Body of pancreas (tissue), 4 donors: ENCODE results near the gene ZBTB5.

Experiments
- POLR2A ChIP-seq, 3 donors: fragments of 450-650 bp; IDR thresholded peaks; one replicate each; pipeline ENCODE4 v1.6.1; 2016; ENCODE audit warnings: antibody characterized with exemption in 3 of 3, mild to moderate bottlenecking in 2 of 3
- TF ChIP-seq, protein P1 (sequence below), 7 experiments: fragments of 450-650 bp in 4 of 7; fragments of 200-600 bp in 3 of 7; sonication (generic) in 3 of 7; IDR thresholded peaks; one replicate each; pipeline ENCODE4 v1.5.1; 2016 to 2019; ENCODE audit warnings: antibody characterized with exemption in 7 of 7

DNA sequence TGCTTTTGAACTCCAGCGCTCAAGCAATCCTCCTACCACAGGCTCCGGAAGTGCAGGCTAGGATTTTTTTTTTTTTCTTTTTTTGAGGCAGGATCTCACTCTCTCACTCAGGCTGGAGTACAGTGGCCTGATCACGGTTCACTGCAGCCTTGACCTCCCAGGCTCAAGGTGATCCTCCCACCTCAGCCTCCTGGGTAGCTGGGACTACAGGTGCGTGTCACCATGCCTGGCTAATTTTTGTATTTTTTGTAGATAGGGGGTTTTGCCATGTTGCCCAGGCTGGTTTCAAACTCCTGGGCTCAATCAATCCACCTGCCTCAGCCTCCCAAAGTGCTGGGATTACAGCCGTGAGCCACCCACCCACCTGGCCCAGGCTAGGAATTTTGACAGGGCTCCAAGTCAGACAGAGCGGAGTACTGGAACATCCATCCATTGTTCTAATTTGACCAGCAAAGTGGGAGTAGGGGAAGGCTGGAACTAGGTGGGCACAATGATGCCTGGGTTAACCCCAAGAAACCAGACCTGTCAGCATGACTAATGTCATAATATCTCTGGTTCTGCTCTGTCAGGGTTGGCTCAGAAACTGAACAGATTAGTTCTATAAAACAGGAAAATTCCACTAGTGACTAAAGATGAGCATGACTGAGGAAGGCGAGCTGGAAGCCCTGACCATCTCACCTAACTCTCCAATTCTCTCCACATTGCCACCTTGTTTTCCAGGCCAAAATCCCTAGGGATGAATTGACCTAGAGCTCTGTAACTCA, 9.2 kb downstream of the ZBTB5 start:
- no peak for TF ChIP-seq POLR2A (IDR thresholded peaks at IDR 0.05)
- TF ChIP-seq, protein P1, sequence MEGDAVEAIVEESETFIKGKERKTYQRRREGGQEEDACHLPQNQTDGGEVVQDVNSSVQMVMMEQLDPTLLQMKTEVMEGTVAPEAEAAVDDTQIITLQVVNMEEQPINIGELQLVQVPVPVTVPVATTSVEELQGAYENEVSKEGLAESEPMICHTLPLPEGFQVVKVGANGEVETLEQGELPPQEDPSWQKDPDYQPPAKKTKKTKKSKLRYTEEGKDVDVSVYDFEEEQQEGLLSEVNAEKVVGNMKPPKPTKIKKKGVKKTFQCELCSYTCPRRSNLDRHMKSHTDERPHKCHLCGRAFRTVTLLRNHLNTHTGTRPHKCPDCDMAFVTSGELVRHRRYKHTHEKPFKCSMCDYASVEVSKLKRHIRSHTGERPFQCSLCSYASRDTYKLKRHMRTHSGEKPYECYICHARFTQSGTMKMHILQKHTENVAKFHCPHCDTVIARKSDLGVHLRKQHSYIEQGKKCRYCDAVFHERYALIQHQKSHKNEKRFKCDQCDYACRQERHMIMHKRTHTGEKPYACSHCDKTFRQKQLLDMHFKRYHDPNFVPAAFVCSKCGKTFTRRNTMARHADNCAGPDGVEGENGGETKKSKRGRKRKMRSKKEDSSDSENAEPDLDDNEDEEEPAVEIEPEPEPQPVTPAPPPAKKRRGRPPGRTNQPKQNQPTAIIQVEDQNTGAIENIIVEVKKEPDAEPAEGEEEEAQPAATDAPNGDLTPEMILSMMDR (IDR thresholded peaks at IDR 0.05), result no peak
